ENCODE measurements around the gene POLR3H. TPM values are rescaled to one million over a fixed set of nuclear protein-coding genes. Genes with fewer than 3 reads are reported as not detected.

Gene POLR3H
- total and polyA plus RNA-seq, 10 of the 15 experiments (the other 5 are each of a cell fraction or from before 2014, with no cell fraction given), result 3.5 to 62.7 (median 24.6) TPM

GRCh38 chr22:41551877-41552582, 7.8 kb upstream of the POLR3H start:
- BruUV-seq (replicated peaks), result no TSS peak
- RAD21 ChIA-PET (ENCODE audit: unreplicated experiment), result interaction anchor here (0.6 kb wide), 2 partner anchors 17 to 114 kb away, joined by 3 read pairs; no protein-coding TSS in a partner anchor
- Histone ChIP-seq H3K79me2 (ENCODE audit: control insufficient read depth, insufficient read depth, low read length) (no peaks in the 10 kb centered on the region), H3K9ac (ENCODE audit: control insufficient read depth, insufficient read depth, low read length) (no peak overlapping the region), H3K4me2 (ENCODE audit: control insufficient read depth, insufficient read depth) (no peak overlapping the region), H2AFZ (ENCODE audit: control insufficient read depth, low read depth, low read length) (no peak overlapping the region), H3K27me3 (replicated peaks in 1 of 2; ENCODE audit: control insufficient read depth in 2 of 2, insufficient read depth in 2 of 2, low read length in 1 of 2) (no peaks in the 10 kb centered on the region; a peak in 2 of 4 replicates), H3K27ac (ENCODE audit: control insufficient read depth, insufficient read depth) (no peak overlapping the region), H3K36me3 (ENCODE audit: control insufficient read depth in 2 of 2, insufficient read depth in 2 of 2, low read length in 1 of 2) (no peaks in the 10 kb centered on the region), H4K20me1 (ENCODE audit: control insufficient read depth, insufficient read depth) (no peaks in the 10 kb centered on the region), H3K9me3 (replicated peaks; ENCODE audit: control insufficient read depth, insufficient read depth, low read length) (no peaks in the 10 kb centered on the region), H3K4me3 (no peak overlapping the region), H3K4me1 (ENCODE audit: control insufficient read depth, insufficient read depth, low read length) (no peaks in the 10 kb centered on the region; the same call in 1 of the 2 replicates)
- POLR2A ChIA-PET, result interaction anchor here (0.6 to 0.8 kb wide), 4 partner anchors 8 to 178 kb away, joined by 3 read pairs; no protein-coding TSS in a partner anchor
- intact Hi-C loops (cut with micrococcal nuclease; ENCODE audit: unreplicated experiment), result no loop called here
- FAIRE-seq (no peak), ATAC-seq (no peak), DNase-seq (ENCODE audit: low read depth, low spot score) (no peak)
- SMC1A ChIA-PET (ENCODE audit: uncharacterized antibody, unreplicated experiment), result interaction anchor here (0.6 to 1.6 kb wide), 3 partner anchors 38 to 308 kb away, joined by 3 read pairs; partner anchors contain the start of gene PMM1
- CTCF ChIA-PET, result interaction anchor here (0.6 to 0.7 kb wide), 2 partner anchors 227 to 310 kb away, joined by 3 read pairs; no protein-coding TSS in a partner anchor
- in situ Hi-C loops (cut with MboI), result no loop called here
- 49% methylated on average over 10 of the region's 11 CpGs for WGBS (ENCODE audit: insufficient coverage, insufficient replicate concordance, low lambda C conversion rate, missing lambda C conversion rate)
- TF ChIP-seq SMAD5 (IDR thresholded peaks at IDR 0.05; ENCODE audit: low read depth), result no peak
- TF ChIP-seq TCF7 (IDR thresholded peaks at IDR 0.05; ENCODE audit: borderline replicate concordance), result no peak
- no peak for TF ChIP-seq SRF (IDR thresholded peaks at IDR 0.05; ENCODE audit: low read depth in 2 of 2, low read length in 2 of 2)
- TF ChIP-seq EGR1 (IDR thresholded peaks at IDR 0.05; ENCODE audit: borderline replicate concordance in 1 of 2, low read depth in 2 of 2, low read length in 2 of 2), result no peak
- no peak for TF ChIP-seq NR2C1 (IDR thresholded peaks at IDR 0.05)
- TF ChIP-seq NR2C2 (IDR thresholded peaks at IDR 0.05; ENCODE audit: borderline replicate concordance, control insufficient read depth, insufficient read length, low read depth), result no peak
- no peak for TF ChIP-seq PBX3 (IDR thresholded peaks at IDR 0.05; ENCODE audit: insufficient replicate concordance, low read depth, low read length)
- TF ChIP-seq USF2 (IDR thresholded peaks at IDR 0.05; ENCODE audit: borderline replicate concordance, low read depth, low read length), result no peak
- TF ChIP-seq SMAD1 (IDR thresholded peaks at IDR 0.05; ENCODE audit: low read depth, partially characterized antibody), result no peak
- no peak for TF ChIP-seq CHD2 (IDR thresholded peaks at IDR 0.05; ENCODE audit: borderline replicate concordance, low read depth, low read length)
- no peak for TF ChIP-seq CBFB (IDR thresholded peaks at IDR 0.05; ENCODE audit: low read depth)
- no peak for TF ChIP-seq GATAD2B (conservative IDR thresholded peaks at IDR 0.05; ENCODE audit: low read depth)

All from GM12878 (cell line).